ENCODE data around the gene MTERF4. TPM values are rescaled to one million over a fixed set of nuclear protein-coding genes. Genes with fewer than 3 reads are reported as not detected.
A peak's percentile ranks its signal among the peaks of the same experiment; 100 is the strongest.

MTERF4 gene
- total RNA-seq, 5 donors from 2014 or later (not counting 1 experiment from before 2014, with no cell fraction given): 78.7 to 171 (median 109) TPM

DNA sequence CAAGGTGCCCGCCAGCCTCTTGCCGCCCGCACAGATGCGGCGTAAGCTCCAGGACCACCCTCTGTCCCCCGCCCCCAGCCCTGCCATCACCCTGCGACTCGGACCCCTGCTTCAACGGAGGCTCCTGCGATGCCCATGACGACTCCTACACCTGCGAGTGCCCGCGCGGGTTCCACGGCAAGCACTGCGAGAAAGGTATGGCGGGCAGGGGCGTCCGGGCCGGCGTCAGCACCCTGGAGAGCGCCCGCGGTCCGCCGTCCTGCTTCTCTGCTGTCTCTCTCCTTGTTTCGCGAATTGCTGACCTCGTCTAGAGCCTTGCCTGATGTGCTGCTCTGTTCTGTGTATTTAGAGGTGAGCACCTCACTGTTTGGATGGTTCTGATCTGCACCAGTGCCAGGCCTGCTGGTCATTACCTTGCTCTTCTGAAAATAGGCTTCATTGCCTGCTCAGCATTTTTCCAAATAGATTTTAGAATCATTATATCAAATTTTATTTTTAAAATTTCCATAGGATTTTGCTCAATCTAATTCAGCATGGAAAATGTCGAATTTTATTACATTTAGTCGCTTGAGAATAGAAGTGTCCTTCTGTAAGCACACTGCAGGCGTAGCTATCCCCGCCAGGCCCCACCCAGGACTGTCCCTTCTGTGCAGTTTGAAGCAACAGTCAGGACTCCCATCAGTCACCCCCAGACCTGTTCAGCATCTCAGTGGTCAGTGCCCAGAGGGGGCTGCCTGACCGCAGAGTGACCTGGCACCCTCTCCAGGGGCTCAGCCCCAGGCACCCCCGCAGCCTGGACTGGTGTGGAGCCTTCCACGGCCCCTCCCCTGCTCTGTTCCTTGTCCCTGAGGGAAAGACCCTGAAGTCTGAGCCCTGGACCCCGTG, 52.1 kb downstream of the MTERF4 start:
- 84% methylated on average over 26 of the region's 38 CpGs for WGBS (ENCODE audit: insufficient coverage)

DNA sequence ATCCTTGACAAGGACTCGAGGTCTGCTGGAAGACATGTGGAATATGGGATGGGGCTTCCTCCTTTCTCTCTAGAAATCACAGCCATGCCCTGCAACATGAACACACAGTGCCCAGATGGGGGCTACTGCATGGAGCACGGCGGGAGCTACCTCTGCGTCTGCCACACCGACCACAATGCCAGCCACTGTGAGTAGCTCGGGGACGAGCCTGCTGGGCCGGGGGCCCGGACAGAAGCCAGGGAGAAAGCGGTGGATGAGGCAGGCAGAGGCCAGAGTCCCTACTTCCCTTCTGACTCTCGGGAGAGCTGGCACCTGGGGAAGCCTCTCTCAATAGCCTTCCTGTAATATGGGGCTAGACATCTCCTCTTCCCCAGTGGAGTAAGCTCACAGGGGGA, 53.1 kb downstream of the MTERF4 start:
- peaks cover 0 to 13% of the 10 kb centered on the region in 2 donors for H3K36me3 ChIP-seq (ENCODE audit: control insufficient read depth in 2 of 2, extremely low read depth in 1 of 2, insufficient read depth in 1 of 2, low read length in 1 of 2)
- CTCF ChIA-PET: no interaction called here
- no peak overlapping the region for H3K27ac ChIP-seq (ENCODE audit: low read length)
- Mint-ChIP-seq H3K36me3 (peaks cover 8% of the 10 kb centered on the region), H3K4me1 (no peaks in the 10 kb centered on the region), H3K4me3 (no peak overlapping the region), H3K27me3 (no peaks in the 10 kb centered on the region), H3K27ac (no peak overlapping the region), H3K9me3 (peaks cover 0 to 6% (median 0%) of the 10 kb centered on the region in 3 donors)
- H3K4me1 ChIP-seq (ENCODE audit: control insufficient read depth in 1 of 2, extremely low read depth in 1 of 2, insufficient read depth in 2 of 2, low read length in 2 of 2): peaks cover 0 to 4% of the 10 kb centered on the region in 2 experiments
- 92% methylated on average over 9 of the region's 11 CpGs for WGBS (ENCODE audit: insufficient coverage)
- POLR2A ChIA-PET: no interaction called here
- peaks cover 0 to 15% of the 10 kb centered on the region in 2 experiments for H3K27me3 ChIP-seq (replicated peaks in 1 of 2; ENCODE audit: control insufficient read depth in 2 of 2, extremely low read depth in 1 of 2, insufficient read depth in 2 of 2, low read length in 1 of 2)
- no peak overlapping the region for H3K4me3 ChIP-seq (ENCODE audit: control insufficient read depth in 1 of 2, extremely low read depth in 1 of 2, low read length in 1 of 2)
- no peaks in the 10 kb centered on the region for H3K9me3 ChIP-seq
- DNase-seq (no peak), ATAC-seq (replicated peaks in 1 of 4) (no peak)

More for the DNA sequence above, 52.1 kb downstream of the MTERF4 start:
- no peaks in the 10 kb centered on the region for H3K9me3 ChIP-seq
- H3K27me3 ChIP-seq (replicated peaks in 1 of 2; ENCODE audit: control insufficient read depth in 2 of 2, extremely low read depth in 1 of 2, insufficient read depth in 2 of 2, low read length in 1 of 2): peaks cover 0 to 15% of the 10 kb centered on the region in 2 experiments
- Mint-ChIP-seq H3K4me1 (no peaks in the 10 kb centered on the region), H3K27me3 (no peaks in the 10 kb centered on the region), H3K4me3 (no peak overlapping the region), H3K9me3 (peaks cover 0 to 5% (median 0%) of the 10 kb centered on the region in 3 donors), H3K27ac (no peak overlapping the region), H3K36me3 (peaks cover 14% of the 10 kb centered on the region)
- peaks cover 0 to 13% of the 10 kb centered on the region in 2 donors for H3K36me3 ChIP-seq (ENCODE audit: control insufficient read depth in 2 of 2, extremely low read depth in 1 of 2, insufficient read depth in 1 of 2, low read length in 1 of 2)
- no peak overlapping the region for H3K4me3 ChIP-seq (ENCODE audit: control insufficient read depth in 1 of 2, extremely low read depth in 1 of 2, low read length in 1 of 2)
- DNase-seq: no peak
- peaks cover 0 to 4% of the 10 kb centered on the region in 2 experiments for H3K4me1 ChIP-seq (ENCODE audit: control insufficient read depth in 1 of 2, extremely low read depth in 1 of 2, insufficient read depth in 2 of 2, low read length in 2 of 2)
- ATAC-seq (replicated peaks in 1 of 4): no peak
- CTCF ChIA-PET: no interaction called here
- POLR2A ChIA-PET: no interaction called here
- no peak overlapping the region for H3K27ac ChIP-seq (ENCODE audit: low read length)

DNA sequence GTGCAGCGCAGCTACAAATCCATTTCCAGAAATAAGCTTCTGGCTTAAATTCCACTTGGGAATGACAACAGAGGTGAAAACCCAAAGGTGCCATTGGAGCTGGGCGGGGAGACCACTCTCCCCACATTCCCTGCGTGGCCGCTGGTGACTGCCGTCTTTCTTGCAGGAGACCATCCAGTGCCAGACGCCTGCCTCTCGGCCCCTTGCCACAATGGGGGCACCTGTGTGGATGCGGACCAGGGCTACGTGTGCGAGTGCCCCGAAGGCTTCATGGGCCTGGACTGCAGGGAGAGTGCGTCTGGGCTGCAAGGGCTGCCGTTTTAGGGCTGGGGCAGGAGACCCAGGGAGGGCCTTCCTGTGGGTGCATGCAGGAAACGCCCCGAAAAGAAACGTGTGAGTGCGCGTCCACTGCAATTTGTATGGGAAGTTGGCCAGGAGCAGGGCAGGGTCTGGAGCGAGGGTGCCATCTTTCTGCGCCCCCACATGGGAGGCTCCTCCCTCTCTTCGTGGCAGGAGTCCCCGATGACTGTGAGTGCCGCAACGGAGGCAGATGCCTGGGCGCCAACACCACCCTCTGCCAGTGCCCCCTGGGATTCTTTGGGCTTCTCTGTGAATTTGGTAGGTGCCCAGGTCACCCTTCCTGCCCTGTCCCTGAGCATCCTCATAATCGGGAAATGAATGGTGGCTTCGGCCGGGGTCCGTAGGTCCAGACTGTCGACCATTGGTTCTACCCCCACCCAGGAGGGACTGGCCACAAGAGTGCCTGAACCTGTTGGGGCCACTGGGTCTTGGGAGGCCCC, 53.7 kb downstream of the MTERF4 start:
- Histone ChIP-seq H3K27ac (ENCODE audit: low read length) (no peak overlapping the region), H3K9me3 (no peaks in the 10 kb centered on the region), H3K36me3 (ENCODE audit: control insufficient read depth in 2 of 2, extremely low read depth in 1 of 2, insufficient read depth in 1 of 2, low read length in 1 of 2) (peaks cover 0 to 13% of the 10 kb centered on the region in 2 donors), H3K4me3 (ENCODE audit: control insufficient read depth in 1 of 2, extremely low read depth in 1 of 2, low read length in 1 of 2) (no peak overlapping the region), H3K27me3 (replicated peaks in 1 of 2; ENCODE audit: control insufficient read depth in 2 of 2, extremely low read depth in 1 of 2, insufficient read depth in 2 of 2, low read length in 1 of 2) (peaks cover 0 to 15% of the 10 kb centered on the region in 2 experiments), H3K4me1 (ENCODE audit: control insufficient read depth in 1 of 2, extremely low read depth in 1 of 2, insufficient read depth in 2 of 2, low read length in 2 of 2) (peaks cover 0 to 4% of the 10 kb centered on the region in 2 experiments)
- H3K9me3 Mint-ChIP-seq: peaks cover 0 to 6% (median 0%) of the 10 kb centered on the region in 3 donors
- H3K27ac Mint-ChIP-seq: no peak overlapping the region
- 92% methylated on average over 25 of the region's 30 CpGs for WGBS (ENCODE audit: insufficient coverage)
- ChIA-PET CTCF (interaction anchor here in 1 of 2 donors (0.7 kb wide), 1 partner anchor 12 kb away, joined by 11 read pairs; no protein-coding TSS in a partner anchor), POLR2A (no interaction called here)
- no peaks in the 10 kb centered on the region for H3K4me1 Mint-ChIP-seq
- H3K36me3 Mint-ChIP-seq: peaks cover 11% of the 10 kb centered on the region
- no peak overlapping the region for H3K4me3 Mint-ChIP-seq
- no peaks in the 10 kb centered on the region for H3K27me3 Mint-ChIP-seq
- DNase-seq: peak in 1 of 35 experiments; percentile 12
- no peak for ATAC-seq (replicated peaks in 1 of 4)

GRCh38 chr2:241047253-241048010, 54.7 kb downstream of the MTERF4 start:
- no peaks in the 10 kb centered on the region for H3K9me3 ChIP-seq
- 88% methylated on average over 1 of the region's 6 CpGs for WGBS (ENCODE audit: insufficient coverage)
- peaks cover 0 to 2% (median 2%) of the 10 kb centered on the region in 3 donors for H3K4me1 Mint-ChIP-seq
- no peak for ATAC-seq (replicated peaks in 1 of 4)
- no peak overlapping the region for H3K4me3 ChIP-seq (ENCODE audit: control insufficient read depth in 1 of 2, extremely low read depth in 1 of 2, low read length in 1 of 2)
- peaks cover 0 to 15% of the 10 kb centered on the region in 2 experiments for H3K27me3 ChIP-seq (replicated peaks in 1 of 2; ENCODE audit: control insufficient read depth in 2 of 2, extremely low read depth in 1 of 2, insufficient read depth in 2 of 2, low read length in 1 of 2)
- peaks cover 0 to 6% (median 0%) of the 10 kb centered on the region in 3 donors for H3K9me3 Mint-ChIP-seq
- no peak overlapping the region for H3K27ac Mint-ChIP-seq
- CTCF ChIA-PET: interaction anchor here in 1 of 2 donors (0.7 kb wide), 1 partner anchor 11 kb away, joined by 11 read pairs; no protein-coding TSS in a partner anchor
- H3K27ac ChIP-seq (ENCODE audit: low read length): no peak overlapping the region
- H3K36me3 Mint-ChIP-seq: peaks cover 11% of the 10 kb centered on the region
- no peak for DNase-seq
- POLR2A ChIA-PET: no interaction called here
- H3K4me1 ChIP-seq (ENCODE audit: control insufficient read depth in 1 of 2, extremely low read depth in 1 of 2, insufficient read depth in 2 of 2, low read length in 2 of 2): peaks cover 0 to 4% of the 10 kb centered on the region in 2 experiments
- H3K27me3 Mint-ChIP-seq: no peaks in the 10 kb centered on the region
- H3K4me3 Mint-ChIP-seq: no peak overlapping the region
- peaks cover 0 to 13% of the 10 kb centered on the region in 2 donors for H3K36me3 ChIP-seq (ENCODE audit: control insufficient read depth in 2 of 2, extremely low read depth in 1 of 2, insufficient read depth in 1 of 2, low read length in 1 of 2)

Other genes with a start within 250 kb of the MTERF4 start
- under 1 TPM in 3 of 5 donors, not detected in 2; 0.41 to 0.88 (median 0.76) TPM for gene AGXT, start 233.5 kb downstream of the MTERF4 start, total RNA-seq
- not detected for gene MAB21L4, start 206.1 kb downstream of the MTERF4 start, total RNA-seq
- not detected for gene CROCC2, start 196.0 kb downstream of the MTERF4 start, total RNA-seq
- 10 to 100 TPM; 37.7 to 82.5 (median 69.4) TPM for gene SNED1, start 103.7 kb downstream of the MTERF4 start, total RNA-seq
- 100 to 1,000 TPM in 4 of 5 donors, 10 to 100 TPM in 1; 80.5 to 272 (median 167) TPM for gene PASK, start 47.2 kb upstream of the MTERF4 start, total RNA-seq
- 10 to 100 TPM; 46.6 to 61.2 (median 53.8) TPM for gene PPP1R7, start 48.2 kb upstream of the MTERF4 start, total RNA-seq
- gene ANO7, start 86.4 kb upstream of the MTERF4 start, total RNA-seq: under 1 TPM in 3 of 5 donors, not detected in 2; 0.53 to 0.60 (median 0.53) TPM
- 100 to 1,000 TPM; 130 to 184 (median 148) TPM for gene HDLBP, start 213.4 kb upstream of the MTERF4 start, total RNA-seq
- gene SEPTIN2, start 213.6 kb upstream of the MTERF4 start, total RNA-seq: 100 to 1,000 TPM; 182 to 209 (median 189) TPM